SU-DHL-6 (cell line): ENCODE results near the gene TOR4A.
"Not testable (repeated sequence)": the region's sequence is repeated elsewhere in the genome, so short reads cannot be mapped to it uniquely, and the experiment has no call there.

Source experiments
- H2AFZ ChIP-seq: fragments of 200-600 bp; sonication (generic); 2 replicates; pipeline ENCODE4 v1.6.1; 2014; ENCODE audit warnings: low read depth, mild to moderate bottlenecking, moderate library complexity, mixed read lengths, antibody characterized with exemption, low read length; ENCODE audit not compliant: severe bottlenecking
- H3F3A ChIP-seq: fragments of 200-600 bp; shearing (Covaris generic); 2 replicates; pipeline ENCODE4 v1.6.0; 2016; ENCODE audit warnings: antibody characterized with exemption, mild to moderate bottlenecking; ENCODE audit not compliant: insufficient read depth
- H3K27ac ChIP-seq: fragments of 200-600 bp; sonication (generic); 2 replicates; pipeline ENCODE4 v1.5.1; 2016; ENCODE audit warnings: low read depth, mild to moderate bottlenecking, low read length, moderate library complexity, mixed read lengths
- H3K27me3 ChIP-seq: fragments of 200-600 bp; sonication (generic), shearing (Covaris generic); 2 replicates; pipeline ENCODE4 v1.6.0; 2014; ENCODE audit warnings: mild to moderate bottlenecking, low read length
- H3K36me3 ChIP-seq: fragments of 200-600 bp; sonication (generic); 2 replicates; pipeline ENCODE4 v1.6.1; 2014; ENCODE audit warnings: mild to moderate bottlenecking, low read length, mixed read lengths
- H3K4me2 ChIP-seq: fragments of 300-600, 200-600 bp; shearing (Covaris generic), sonication (generic); 2 replicates; pipeline ENCODE4 v1.6.0; 2014; ENCODE audit warnings: low read length, low read depth, mild to moderate bottlenecking; ENCODE audit not compliant: poor library complexity, severe bottlenecking
- H3K4me3 ChIP-seq: fragments of 200-600 bp; sonication (generic); 2 replicates; pipeline ENCODE4 v1.5.1; 2014; ENCODE audit warnings: antibody characterized with exemption, low read length, mild to moderate bottlenecking, mixed read lengths; ENCODE audit not compliant: insufficient read depth, poor library complexity, severe bottlenecking
- H3K79me2 ChIP-seq: fragments of 200-600 bp; sonication (generic); 2 replicates; pipeline ENCODE4 v1.6.1; 2014; ENCODE audit warnings: mild to moderate bottlenecking, low read length, moderate library complexity; ENCODE audit not compliant: insufficient read depth
- H3K9ac ChIP-seq: fragments of 200-600 bp; sonication (generic); 2 replicates; pipeline ENCODE4 v1.7.0; 2014; ENCODE audit warnings: mild to moderate bottlenecking, low read length
- H3K9me2 ChIP-seq: fragments of 200-600 bp; sonication (generic); replicated peaks from 2 replicates; pipeline ENCODE4 v1.6.1; 2014; ENCODE audit warnings: low read length; ENCODE audit not compliant: insufficient read depth
- H3K9me3 ChIP-seq: fragments of 200-600 bp; sonication (generic); 2 replicates; pipeline ENCODE4 v1.6.1; 2014; ENCODE audit warnings: low read length, mixed read lengths; ENCODE audit not compliant: insufficient read depth
- H4K20me1 ChIP-seq: fragments of 200-600 bp; sonication (generic); 2 replicates; pipeline ENCODE4 v1.6.1; 2014; ENCODE audit warnings: low read depth, mild to moderate bottlenecking, antibody characterized with exemption, low read length, moderate library complexity, mixed read lengths
- CTCF ChIP-seq: fragments of 200-600 bp; sonication (generic); IDR thresholded peaks from one replicate; pipeline ENCODE4 v1.5.1; 2017; ENCODE audit warnings: antibody characterized with exemption, mild to moderate bottlenecking, low read length, moderate library complexity; ENCODE audit not compliant: insufficient read depth, poor library complexity, severe bottlenecking
- EZH2phosphoT487 ChIP-seq: fragments of 200-600 bp; sonication (generic), shearing (Covaris generic); conservative IDR thresholded peaks from 2 replicates; pipeline ENCODE4 v1.6.1; 2018; ENCODE audit warnings: mild to moderate bottlenecking, antibody characterized with exemption, low read length, moderate library complexity, mixed read lengths

The TOR4A gene

DNA sequence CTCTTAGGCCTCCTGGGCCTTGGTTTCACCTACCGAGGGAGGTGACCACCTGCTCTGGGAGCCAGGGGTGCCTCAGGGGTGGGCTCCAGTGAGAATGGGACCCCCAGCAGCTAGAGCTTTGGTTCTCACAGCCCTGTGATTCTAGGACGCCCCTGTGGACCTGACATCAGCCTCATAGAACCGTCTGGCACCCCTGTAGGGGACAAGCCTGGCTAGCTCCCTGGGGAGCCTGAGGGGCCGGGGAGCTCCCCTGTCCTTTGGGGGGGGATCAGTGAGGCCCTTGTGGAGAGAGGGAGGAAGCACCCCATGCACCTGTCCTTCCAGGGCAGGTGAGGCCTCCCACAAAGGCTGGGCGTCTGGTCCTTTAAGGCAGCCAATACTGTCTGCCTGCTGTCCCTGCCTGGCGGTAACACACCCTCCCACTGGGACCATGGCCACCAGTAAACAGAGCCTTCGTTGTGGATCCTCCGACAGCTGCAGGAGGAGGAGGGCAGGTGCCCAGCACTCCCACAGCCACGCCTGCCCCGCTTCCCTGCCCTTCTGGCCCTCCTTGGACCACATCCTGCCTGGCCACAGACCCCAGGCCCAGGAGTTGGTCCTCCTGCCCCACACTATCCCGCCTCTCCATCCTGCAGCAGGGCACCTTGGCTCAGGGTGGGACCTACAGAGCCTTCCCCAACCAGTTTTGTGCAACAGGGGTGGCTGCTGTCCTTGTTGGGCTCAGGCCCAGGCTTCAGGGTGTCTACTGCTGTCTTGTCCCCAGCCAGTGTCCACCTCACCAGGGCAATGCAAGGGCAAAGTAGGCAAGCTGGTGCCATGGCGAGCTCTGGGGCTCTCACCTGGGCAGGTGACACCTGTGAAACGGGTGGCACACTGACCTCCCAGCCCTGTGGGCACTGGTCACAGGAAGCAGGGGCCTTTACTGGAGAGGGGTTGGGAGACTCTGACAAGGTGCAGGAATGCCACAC lies 39.5 kb upstream of the TOR4A start:
- Histone ChIP-seq H3K27me3 (no peaks in the 10 kb centered on the region), H3K4me3 (no peak overlapping the region), H3K27ac (no peak overlapping the region), H3K9me3 (no peaks in the 10 kb centered on the region), H4K20me1 (peaks cover 9% of the 10 kb centered on the region; the same call in 1 of the 2 replicates), H3F3A (no peaks in the 10 kb centered on the region), H3K4me2 (no peak overlapping the region), H3K9me2 (no peaks in the 10 kb centered on the region), H3K9ac (no peak overlapping the region; the same call in 1 of the 2 replicates), H3K36me3 (peaks cover 8% of the 10 kb centered on the region; the same call in 1 of the 2 replicates), H2AFZ (no peak overlapping the region), H3K79me2 (peaks cover 15% of the 10 kb centered on the region)
- no peak for TF ChIP-seq EZH2phosphoT487
- TF ChIP-seq CTCF, result no peak

DNA sequence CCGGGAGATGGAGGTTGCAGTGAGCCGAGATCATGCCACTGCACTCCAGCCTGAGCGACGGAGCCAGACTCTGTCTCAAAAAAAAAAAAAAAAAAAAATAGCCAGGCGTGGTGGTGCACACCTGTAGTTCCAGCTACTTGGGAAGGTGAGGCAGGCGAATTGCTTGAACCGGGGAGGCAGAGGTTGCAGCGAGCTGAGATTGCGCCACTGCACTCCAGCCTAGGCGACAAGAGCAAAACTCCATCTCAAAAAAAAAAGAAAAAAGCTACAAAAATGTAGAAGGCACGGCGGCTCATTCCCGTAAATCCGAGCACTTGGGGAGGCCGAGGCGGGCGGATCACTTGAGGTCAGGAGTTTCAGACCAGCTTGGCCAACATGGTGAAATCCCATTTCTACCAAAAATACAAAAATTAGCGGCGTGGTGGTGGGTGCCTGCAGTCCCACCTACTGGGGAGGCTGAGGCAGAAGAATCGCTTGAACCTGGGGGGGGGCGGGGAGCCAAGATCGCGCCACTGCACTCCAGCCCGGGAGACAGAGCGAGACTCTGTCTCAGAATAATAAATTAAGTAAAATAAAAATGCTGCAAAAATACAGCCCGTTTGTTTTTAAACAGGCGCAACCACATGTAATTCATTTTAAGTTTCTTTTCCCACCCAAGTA lies 37.9 kb upstream of the TOR4A start:
- H4K20me1 ChIP-seq, H2AFZ ChIP-seq, H3K27me3 ChIP-seq, H3K36me3 ChIP-seq, H3K9me3 ChIP-seq, H3K9me2 ChIP-seq, H3F3A ChIP-seq: not testable (repeated sequence)
- H3K4me2 ChIP-seq, result peak overlapping the region; percentile 83
- H3K4me3 ChIP-seq, result peak overlapping the region; percentile 85
- H3K27ac ChIP-seq, result peak overlapping the region; percentile 91
- peaks cover 15% of the 10 kb centered on the region for H3K79me2 ChIP-seq
- peak overlapping the region; percentile 95 for H3K9ac ChIP-seq

GRCh38 chr9:137240318-137240840 lies 37.1 kb upstream of the TOR4A start:
- Histone ChIP-seq H3K9me2 (no peaks in the 10 kb centered on the region), H4K20me1 (peaks cover 9% of the 10 kb centered on the region; the same call in 1 of the 2 replicates), H2AFZ (peak overlapping the region; percentile 86), H3K79me2 (peaks cover 15% of the 10 kb centered on the region), H3K4me2 (peak overlapping the region; percentile 83), H3K4me3 (peak overlapping the region; percentile 85), H3K27ac (peak overlapping the region; percentile 91), H3K36me3 (peaks cover 8% of the 10 kb centered on the region; the same call in 1 of the 2 replicates), H3K27me3 (no peaks in the 10 kb centered on the region), H3K9ac (peak overlapping the region; percentile 95), H3K9me3 (no peaks in the 10 kb centered on the region), H3F3A (peaks cover 7% of the 10 kb centered on the region; the same call in 1 of the 2 replicates)
- TF ChIP-seq CTCF (no peak), EZH2phosphoT487 (no peak)
